ENCODE results near the gene RAB20. TPM values are rescaled to one million over a fixed set of nuclear protein-coding genes. Genes with fewer than 3 reads are reported as not detected.
A peak's percentile ranks its signal among the peaks of the same experiment; 100 is the strongest.

RAB20 gene
- total and polyA plus RNA-seq, 4 donors: 35.8 to 118 (median 45.4) TPM

DNA sequence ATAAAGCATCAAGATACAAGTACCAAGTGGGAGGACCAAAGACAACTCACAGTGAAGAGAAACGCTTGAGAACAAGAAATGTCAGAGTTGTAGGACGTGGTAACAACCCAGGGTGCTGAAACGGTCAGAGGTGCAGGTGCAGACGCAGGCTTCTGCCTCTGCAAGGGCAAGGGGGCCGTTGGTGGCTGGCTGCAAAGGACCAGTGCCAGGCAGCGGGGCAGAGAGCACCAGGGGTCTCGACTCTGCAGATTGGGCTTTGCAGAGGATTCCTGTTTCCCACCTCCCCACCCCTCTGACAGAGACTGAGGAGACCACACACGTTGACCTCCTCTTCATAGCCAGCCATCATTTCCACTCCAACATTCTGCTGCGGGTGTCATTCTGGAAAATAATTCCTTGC, 38.3 kb downstream of the RAB20 start:
- Histone ChIP-seq H3K4me1 (ENCODE audit: control insufficient read depth in 5 of 5, insufficient read depth in 5 of 5, low read length in 5 of 5) (peaks cover 0 to 49% (median 9%) of the 10 kb centered on the region in 5 donors), H3K36me3 (ENCODE audit: control insufficient read depth in 4 of 4, insufficient read depth in 4 of 4, low read length in 4 of 4) (peaks cover 0 to 14% (median 6%) of the 10 kb centered on the region in 4 donors), H3K4me3 (no peak overlapping the region), H3K27ac (ENCODE audit: low read depth in 1 of 2, low read length in 1 of 2) (no peak overlapping the region), H3K9ac (ENCODE audit: insufficient read depth in 1 of 2, low read length in 2 of 2) (no peak overlapping the region), H3K27me3 (ENCODE audit: control insufficient read depth in 3 of 3, insufficient read depth in 3 of 3, low read length in 2 of 3) (no peaks in the 10 kb centered on the region), H3K9me3 (ENCODE audit: control insufficient read depth in 4 of 4, insufficient read depth in 3 of 4, low read length in 3 of 4) (no peaks in the 10 kb centered on the region)
- ATAC-seq (ENCODE audit: insufficient read depth, low FRiP score): no peak
- no peak for DNase-seq
- TF ChIP-seq, protein P1, sequence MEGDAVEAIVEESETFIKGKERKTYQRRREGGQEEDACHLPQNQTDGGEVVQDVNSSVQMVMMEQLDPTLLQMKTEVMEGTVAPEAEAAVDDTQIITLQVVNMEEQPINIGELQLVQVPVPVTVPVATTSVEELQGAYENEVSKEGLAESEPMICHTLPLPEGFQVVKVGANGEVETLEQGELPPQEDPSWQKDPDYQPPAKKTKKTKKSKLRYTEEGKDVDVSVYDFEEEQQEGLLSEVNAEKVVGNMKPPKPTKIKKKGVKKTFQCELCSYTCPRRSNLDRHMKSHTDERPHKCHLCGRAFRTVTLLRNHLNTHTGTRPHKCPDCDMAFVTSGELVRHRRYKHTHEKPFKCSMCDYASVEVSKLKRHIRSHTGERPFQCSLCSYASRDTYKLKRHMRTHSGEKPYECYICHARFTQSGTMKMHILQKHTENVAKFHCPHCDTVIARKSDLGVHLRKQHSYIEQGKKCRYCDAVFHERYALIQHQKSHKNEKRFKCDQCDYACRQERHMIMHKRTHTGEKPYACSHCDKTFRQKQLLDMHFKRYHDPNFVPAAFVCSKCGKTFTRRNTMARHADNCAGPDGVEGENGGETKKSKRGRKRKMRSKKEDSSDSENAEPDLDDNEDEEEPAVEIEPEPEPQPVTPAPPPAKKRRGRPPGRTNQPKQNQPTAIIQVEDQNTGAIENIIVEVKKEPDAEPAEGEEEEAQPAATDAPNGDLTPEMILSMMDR (IDR thresholded peaks at IDR 0.05; ENCODE audit: control extremely low read depth, extremely low read depth): no peak
- 74 to 82% methylated on average over 9 of the region's 9 CpGs for whole genome bisulfite sequencing, 2 donors

DNA sequence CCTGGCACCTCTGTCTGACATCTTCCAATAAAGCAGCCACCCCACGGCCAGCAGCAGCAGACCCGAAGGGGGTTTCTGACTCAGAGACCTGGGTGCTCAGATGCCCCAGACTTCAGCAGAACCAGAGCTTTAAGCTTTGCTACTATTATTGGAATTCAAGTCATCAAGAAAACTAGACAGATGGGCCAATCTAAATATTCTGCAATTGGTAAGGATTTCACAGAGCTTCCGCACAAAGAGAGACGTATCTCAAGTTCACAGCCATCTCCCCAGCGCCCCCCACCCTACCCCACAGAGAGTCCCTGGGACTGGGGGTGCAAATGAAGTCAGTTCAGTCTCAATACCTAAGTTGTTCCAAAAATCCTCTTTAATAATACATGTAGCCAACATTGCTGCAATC, 38.8 kb downstream of the RAB20 start:
- Histone ChIP-seq H3K4me1 (ENCODE audit: control insufficient read depth in 5 of 5, insufficient read depth in 5 of 5, low read length in 5 of 5) (peaks cover 0 to 50% (median 9%) of the 10 kb centered on the region in 5 donors), H3K27ac (ENCODE audit: low read depth in 1 of 2, low read length in 1 of 2) (no peak overlapping the region)
- no peak for DNase-seq

DNA sequence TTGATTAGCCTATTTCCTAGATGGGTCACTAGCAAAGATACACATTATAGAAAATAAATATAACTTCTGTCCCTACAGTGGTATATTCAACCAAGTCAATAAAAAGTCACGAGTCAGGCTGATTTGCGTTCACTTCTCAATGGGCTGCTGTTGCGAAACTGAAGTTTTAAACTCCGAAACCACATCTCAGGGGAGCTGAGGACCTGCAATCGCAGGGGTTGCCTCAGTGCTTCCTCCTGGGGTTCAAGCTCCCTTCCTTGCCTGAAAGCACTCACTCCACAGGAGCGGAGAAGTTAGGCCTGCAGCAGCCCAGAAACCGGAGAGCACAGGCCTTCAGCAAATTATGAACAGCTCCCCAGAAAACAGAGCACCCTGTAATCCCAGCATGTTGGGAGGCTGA, 39.6 kb downstream of the RAB20 start:
- Histone ChIP-seq H3K27me3 (ENCODE audit: control insufficient read depth in 3 of 3, insufficient read depth in 3 of 3, low read length in 2 of 3) (no peaks in the 10 kb centered on the region), H3K9ac (ENCODE audit: insufficient read depth in 1 of 2, low read length in 2 of 2) (no peak overlapping the region), H3K4me3 (no peak overlapping the region), H3K36me3 (ENCODE audit: control insufficient read depth in 4 of 4, insufficient read depth in 4 of 4, low read length in 4 of 4) (peaks cover 0 to 14% (median 6%) of the 10 kb centered on the region in 4 donors), H3K4me1 (ENCODE audit: control insufficient read depth in 5 of 5, insufficient read depth in 5 of 5, low read length in 5 of 5) (peaks cover 0 to 45% (median 9%) of the 10 kb centered on the region in 5 donors), H3K9me3 (ENCODE audit: control insufficient read depth in 4 of 4, insufficient read depth in 3 of 4, low read length in 3 of 4) (no peaks in the 10 kb centered on the region), H3K27ac (ENCODE audit: low read depth in 1 of 2, low read length in 1 of 2) (peak overlapping the region in 1 of 2 donors; percentile 60)
- peak; percentile 17 for ATAC-seq (ENCODE audit: insufficient read depth, low FRiP score)
- no peak for DNase-seq
- WGBS, 2 donors: 36 to 52% methylated on average over 7 of the region's 7 CpGs
- TF ChIP-seq, protein P1 (IDR thresholded peaks at IDR 0.05; ENCODE audit: control extremely low read depth, extremely low read depth): no peak

More for the DNA sequence above, 38.8 kb downstream of the RAB20 start:
- H3K36me3 ChIP-seq (ENCODE audit: control insufficient read depth in 4 of 4, insufficient read depth in 4 of 4, low read length in 4 of 4): peaks cover 0 to 14% (median 6%) of the 10 kb centered on the region in 4 donors
- ATAC-seq (ENCODE audit: insufficient read depth, low FRiP score): no peak
- no peak overlapping the region for H3K4me3 ChIP-seq
- H3K9ac ChIP-seq (ENCODE audit: insufficient read depth in 1 of 2, low read length in 2 of 2): no peak overlapping the region
- 73 to 88% methylated on average over 5 of the region's 5 CpGs for WGBS, 2 donors
- H3K9me3 ChIP-seq (ENCODE audit: control insufficient read depth in 4 of 4, insufficient read depth in 3 of 4, low read length in 3 of 4): no peaks in the 10 kb centered on the region
- H3K27me3 ChIP-seq (ENCODE audit: control insufficient read depth in 3 of 3, insufficient read depth in 3 of 3, low read length in 2 of 3): no peaks in the 10 kb centered on the region
- TF ChIP-seq, protein P1 (IDR thresholded peaks at IDR 0.05; ENCODE audit: control extremely low read depth, extremely low read depth): no peak

DNA sequence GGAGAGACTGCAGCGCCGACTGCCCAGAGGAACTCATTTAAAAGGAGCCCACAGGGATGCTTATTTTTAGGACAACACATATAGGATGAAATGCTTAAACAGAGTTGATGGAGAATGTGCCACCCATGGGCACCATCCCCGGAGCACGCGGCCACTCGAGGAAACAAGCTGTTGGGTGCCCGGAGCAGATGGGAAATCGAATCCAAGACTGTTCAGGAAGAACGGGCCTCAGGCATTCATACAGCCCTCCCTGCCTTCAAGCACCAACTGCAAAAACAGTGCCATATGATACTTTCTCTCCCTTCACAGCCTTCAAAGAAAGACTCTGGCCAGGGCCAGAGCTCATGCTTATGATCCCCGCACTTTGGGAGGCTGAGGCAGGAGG, 40.2 kb downstream of the RAB20 start:
- TF ChIP-seq, protein P1 (IDR thresholded peaks at IDR 0.05; ENCODE audit: control extremely low read depth, extremely low read depth): no peak
- H3K36me3 ChIP-seq (ENCODE audit: control insufficient read depth in 4 of 4, insufficient read depth in 4 of 4, low read length in 4 of 4): peaks cover 0 to 14% (median 6%) of the 10 kb centered on the region in 4 donors
- H3K9me3 ChIP-seq (ENCODE audit: control insufficient read depth in 4 of 4, insufficient read depth in 3 of 4, low read length in 3 of 4): no peaks in the 10 kb centered on the region
- H3K27me3 ChIP-seq (ENCODE audit: control insufficient read depth in 3 of 3, insufficient read depth in 3 of 3, low read length in 2 of 3): no peaks in the 10 kb centered on the region
- ATAC-seq (ENCODE audit: insufficient read depth, low FRiP score) (no peak), DNase-seq (no peak)
- no peak overlapping the region for H3K9ac ChIP-seq (ENCODE audit: insufficient read depth in 1 of 2, low read length in 2 of 2)
- WGBS, 2 donors: 60 to 61% methylated on average over 10 of the region's 10 CpGs
- peak overlapping the region; percentile 10 to 84 for H3K27ac ChIP-seq (ENCODE audit: low read depth in 1 of 2, low read length in 1 of 2)
- H3K4me3 ChIP-seq: no peak overlapping the region
- H3K4me1 ChIP-seq (ENCODE audit: control insufficient read depth in 5 of 5, insufficient read depth in 5 of 5, low read length in 5 of 5): peaks cover 0 to 43% (median 9%) of the 10 kb centered on the region in 5 donors

Data from lung (tissue), 12 donors.